IMR-90 (cell line): ENCODE measurements around the gene OR6B1. TPM values are rescaled to one million over a fixed set of nuclear protein-coding genes. Genes with fewer than 3 reads are reported as not detected.

Experiments
- ATAC-seq: fragments of 200-7000 bp; cut with Tn5 transposase; 2 replicates; pipeline ENCODE4 v1.9.1; 2020; ENCODE audit warnings: low read depth, mild to moderate bottlenecking, moderate library complexity
- BruUV-seq: library from RNA; stranded (reverse); fragments of 400-500 nt; replicated peaks from 2 replicates; lab custom pipeline; 2021; lab: Mats Ljungman, UMichigan
- CTCF ChIA-PET: fragments of 300-600 bp; formaldehyde crosslinking; extraction: SDS; loops from one replicate; lab custom pipeline; 2021; ENCODE audit warnings: antibody characterized with exemption; lab: Yijun Ruan, JAX
- POLR2A ChIA-PET: fragments of 300-600 bp; sonication (Branson Sonifier 250); formaldehyde crosslinking; loops from one replicate; lab custom pipeline; 2022; ENCODE audit warnings: antibody characterized with exemption; ENCODE audit not compliant: unreplicated experiment; lab: Charles Lee
- DNase-seq: peaks from one replicate; pipeline ENCODE4 v3.0.0; 2013
- H2AFZ ChIP-seq: replicated peaks from 2 replicates; pipeline ENCODE3; 2013; ENCODE audit warnings: low read length, mild to moderate bottlenecking; ENCODE audit not compliant: poor library complexity
- H2AK5ac ChIP-seq: 2 replicates; pipeline ENCODE4 v1.6.1; 2013; ENCODE audit warnings: low read depth, low read length, inconsistent platforms
- H2AK9ac ChIP-seq: replicated peaks from 2 replicates; pipeline ENCODE3; 2013; ENCODE audit warnings: mild to moderate bottlenecking, low read depth, low read length, moderate library complexity; ENCODE audit not compliant: poor library complexity
- H2BK120ac ChIP-seq: 2 replicates; pipeline ENCODE4 v1.6.1; 2013; ENCODE audit warnings: low read depth, low read length, inconsistent platforms
- H2BK15ac ChIP-seq: 3 replicates; pipeline ENCODE4 v1.6.1; 2013; ENCODE audit warnings: low read depth, low read length, inconsistent platforms
- H2BK20ac ChIP-seq: 2 replicates; pipeline ENCODE4 v1.6.1; 2013; ENCODE audit warnings: low read depth, mild to moderate bottlenecking, inconsistent platforms, low read length, moderate library complexity
- H2BK5ac ChIP-seq: 2 replicates; pipeline ENCODE4 v1.6.1; 2013; ENCODE audit warnings: mild to moderate bottlenecking, low read depth, low read length, inconsistent platforms; ENCODE audit not compliant: poor library complexity, severe bottlenecking
- H3K14ac ChIP-seq: replicated peaks from 2 replicates; pipeline ENCODE4 v1.6.1; 2013; ENCODE audit warnings: low read depth, low read length, inconsistent platforms
- H3K18ac ChIP-seq: 2 replicates; pipeline ENCODE4 v1.6.1; 2013; ENCODE audit warnings: low read depth, low read length, control low read depth
- H3K23ac ChIP-seq: 2 replicates; pipeline ENCODE4 v1.6.1; 2013; ENCODE audit warnings: low read depth, low read length, inconsistent platforms
- H3K27ac ChIP-seq: 2 replicates; pipeline ENCODE4 v1.5.1; 2013; ENCODE audit warnings: mild to moderate bottlenecking, control low read depth, low read length; ENCODE audit not compliant: insufficient read depth
- H3K27me3 ChIP-seq: 2 replicates; pipeline ENCODE4 v1.6.1; 2013; ENCODE audit warnings: low read length; ENCODE audit not compliant: control insufficient read depth, insufficient read depth
- H3K36me3 ChIP-seq: 2 replicates; pipeline ENCODE4 v1.6.1; 2013; ENCODE audit warnings: low read length, mixed read lengths; ENCODE audit not compliant: control insufficient read depth, insufficient read depth
- H3K4ac ChIP-seq: 2 replicates; pipeline ENCODE4 v1.6.1; 2013; ENCODE audit warnings: low read depth, low read length, inconsistent platforms
- H3K4me1 ChIP-seq: 2 replicates; pipeline ENCODE4 v1.6.1; 2013; ENCODE audit warnings: low read length, mixed read lengths; ENCODE audit not compliant: control insufficient read depth, insufficient read depth
- H3K4me2 ChIP-seq: 2 replicates; pipeline ENCODE4 v1.6.1; 2013; ENCODE audit warnings: low read depth, mild to moderate bottlenecking, control low read depth, low read length, moderate library complexity
- H3K4me3 ChIP-seq: 2 replicates; pipeline ENCODE4 v1.5.1; 2013; ENCODE audit warnings: low read depth, mild to moderate bottlenecking, control low read depth, low read length, moderate library complexity; ENCODE audit not compliant: insufficient read depth
- H3K56ac ChIP-seq: 2 replicates; pipeline ENCODE4 v1.6.1; 2013; ENCODE audit warnings: low read length, inconsistent platforms; ENCODE audit not compliant: insufficient read depth; ENCODE audit errors: extremely low read depth
- H3K79me1 ChIP-seq, 2 experiments: 2 replicates each; pipeline ENCODE4 v1.6.1; 2013; ENCODE audit warnings: low read length in 2 of 2, inconsistent platforms in 1 of 2, low read depth in 1 of 2
- H3K9ac ChIP-seq: 2 replicates; pipeline ENCODE4 v1.6.1; 2013; ENCODE audit warnings: low read depth, low read length, control low read depth
- H3K9me1 ChIP-seq: 2 replicates; pipeline ENCODE4 v1.6.1; 2013; ENCODE audit warnings: low read length, inconsistent platforms; ENCODE audit not compliant: insufficient read depth
- H3K9me3 ChIP-seq: 2 replicates; pipeline ENCODE4 v1.6.1; 2013; ENCODE audit warnings: low read length; ENCODE audit not compliant: control insufficient read depth, insufficient read depth
- H4K20me1 ChIP-seq: 2 replicates; pipeline ENCODE4 v1.6.1; 2013; ENCODE audit warnings: low read length, inconsistent platforms; ENCODE audit not compliant: insufficient read depth
- H4K5ac ChIP-seq: 2 replicates; pipeline ENCODE4 v1.6.1; 2013; ENCODE audit warnings: mild to moderate bottlenecking, low read depth, low read length, control low read depth
- H4K8ac ChIP-seq, 2 experiments: 2 replicates each; pipeline ENCODE4 v1.6.1; 2013; ENCODE audit warnings: low read depth in 2 of 2, low read length in 2 of 2, control low read depth in 1 of 2, inconsistent platforms in 1 of 2
- H4K91ac ChIP-seq: 2 replicates; pipeline ENCODE4 v1.6.1; 2013; ENCODE audit warnings: low read depth, low read length, inconsistent platforms; ENCODE audit not compliant: insufficient read depth
- BHLHE40 ChIP-seq: fragments of 150-350 bp; IDR thresholded peaks from 2 replicates; pipeline ENCODE4 v1.6.1; 2016; ENCODE audit warnings: mild to moderate bottlenecking, low read depth, low read length
- CEBPB ChIP-seq: IDR thresholded peaks from 2 replicates; pipeline ENCODE4 v1.6.1; 2012; ENCODE audit warnings: low read depth, low read length, improper control_type of control experiment
- CHD1 ChIP-seq: IDR thresholded peaks from 2 replicates; pipeline ENCODE4 v1.6.1; 2012; ENCODE audit warnings: low read depth, low read length, improper control_type of control experiment
- FOS ChIP-seq: fragments of 150-350 bp; IDR thresholded peaks from 2 replicates; pipeline ENCODE4 v1.6.1; 2016; ENCODE audit warnings: low read depth, low read length
- MAFK ChIP-seq: IDR thresholded peaks from 2 replicates; pipeline ENCODE4 v1.6.1; 2012; ENCODE audit warnings: low read depth, low read length, improper control_type of control experiment
- MAZ ChIP-seq: IDR thresholded peaks from 2 replicates; pipeline ENCODE4 v1.6.1; 2012; ENCODE audit warnings: low read depth, mild to moderate bottlenecking, low read length, improper control_type of control experiment, moderate library complexity, borderline replicate concordance
- MXI1 ChIP-seq: IDR thresholded peaks from 2 replicates; pipeline ENCODE4 v1.6.1; 2012; ENCODE audit warnings: low read depth, mild to moderate bottlenecking, low read length, moderate library complexity, borderline replicate concordance
- NFE2L2 ChIP-seq: fragments of 150-350 bp; IDR thresholded peaks from 2 replicates; pipeline ENCODE4 v1.6.1; 2016; ENCODE audit warnings: low read depth, mild to moderate bottlenecking, low read length
- POLR2A ChIP-seq: IDR thresholded peaks from 2 replicates; pipeline ENCODE4 v1.6.1; 2012; ENCODE audit warnings: mild to moderate bottlenecking, low read depth, low read length
- RCOR1 ChIP-seq: IDR thresholded peaks from 2 replicates; pipeline ENCODE4 v1.6.1; 2012; ENCODE audit warnings: mild to moderate bottlenecking, low read length, improper control_type of control experiment; ENCODE audit not compliant: insufficient replicate concordance
- SMC3 ChIP-seq: fragments of 150-350 bp; IDR thresholded peaks from 2 replicates; pipeline ENCODE4 v1.6.1; 2016; ENCODE audit warnings: low read depth, mild to moderate bottlenecking, antibody characterized with exemption, low read length, moderate library complexity
- WGBS, 2 experiments: methylation state at CpG; one replicate each; pipeline versions ENCODE4 v1.1.5 to v1.1.7; 2013; ENCODE audit warnings: missing lambda C conversion rate in 2 of 2; ENCODE audit not compliant: insufficient read length in 1 of 2; ENCODE audit errors: extremely low coverage in 2 of 2; 5-methylcytosine and 5-hydroxymethylcytosine counted together
- dilution Hi-C: fragments of 300-500 bp; cut with HindIII; formaldehyde crosslinking; loops from one replicate; pipeline ENCODE4 v1.14.3; 2018; ENCODE audit warnings: low sequenced_read_pairs; ENCODE audit not compliant: unreplicated experiment
- in situ Hi-C: fragments of 300-500 bp; cut with MboI; formaldehyde crosslinking; loops from 3 replicates; pipeline ENCODE4 v1.14.3; 2019; ENCODE audit warnings: low sequenced_read_pairs, inconsistent platforms, mixed read lengths
- intact Hi-C: fragments of 100-400 bp; cut with micrococcal nuclease; formaldehyde crosslinking; loops from 2 replicates; pipeline ENCODE4 v1.10.0; 2022
- polyA plus RNA-seq, 3 experiments: library from polyadenylated mRNA; depleted of rRNA; stranded (reverse); fragments of >200 nt; gene quantifications; 2 replicates each; pipeline ENCODE4 v1.2.3, GENCODE V29; 2012; ENCODE audit warnings: low replicate concordance in 1 of 3
- total RNA-seq: library from RNA; depleted of rRNA; stranded (reverse); fragments of >200 nt; gene quantifications from 2 replicates; pipeline ENCODE4 v1.2.3, GENCODE V29; 2012
- TF ChIP-seq, protein P1 (sequence below): conservative IDR thresholded peaks from 2 replicates; pipeline ENCODE4 v1.5.1; 2012; ENCODE audit warnings: mild to moderate bottlenecking, low read depth, low read length, improper control_type of control experiment
- TF ChIP-seq, protein P2 (sequence below): fragments of 150-350 bp; IDR thresholded peaks from 2 replicates; pipeline ENCODE4 v1.6.1; 2017; ENCODE audit warnings: mild to moderate bottlenecking, antibody characterized with exemption, low read length, low read depth
- TF ChIP-seq, protein P3 (sequence below): fragments of 150-350 bp; IDR thresholded peaks from 2 replicates; pipeline ENCODE4 v1.6.1; 2016; ENCODE audit warnings: low read depth, mild to moderate bottlenecking, low read length, moderate library complexity, borderline replicate concordance

Gene OR6B1
- total and polyA plus RNA-seq, 2 of the 4 experiments (the other 2 are of a cell fraction) = not detected

DNA sequence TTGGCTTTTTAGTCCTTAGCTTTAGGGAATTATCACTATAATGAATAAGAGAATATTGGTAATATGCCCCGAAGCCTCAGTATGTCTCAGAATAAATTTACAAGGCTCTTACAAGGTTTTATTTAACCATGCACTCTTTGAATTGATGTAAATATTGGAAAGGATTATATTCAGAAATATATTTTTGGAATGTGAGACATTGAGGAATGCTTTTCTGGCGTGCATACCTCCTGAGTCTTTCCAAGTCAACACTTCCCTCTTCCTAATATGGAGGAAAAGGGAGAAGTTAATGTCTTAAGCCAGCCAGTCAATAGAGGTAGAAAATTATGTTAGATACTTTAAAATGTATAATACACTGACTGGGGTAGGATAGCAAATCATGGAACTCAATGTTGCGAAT is 46.7 kb upstream of the OR6B1 start:
- POLR2A ChIA-PET = no interaction called here
- Histone ChIP-seq H4K8ac (no peak overlapping the region), H2BK15ac (no peak overlapping the region), H4K5ac (no peak overlapping the region), H3K18ac (no peak overlapping the region), H3K27me3 (peaks cover 3% of the 10 kb centered on the region; the same call in 1 of the 2 replicates), H2AK9ac (no peak overlapping the region), H4K91ac (no peak overlapping the region), H2BK5ac (no peak overlapping the region), H4K20me1 (no peaks in the 10 kb centered on the region), H2BK120ac (no peak overlapping the region), H3K14ac (no peak overlapping the region), H3K23ac (no peak overlapping the region), H2AFZ (no peak overlapping the region), H3K56ac (no peak overlapping the region), H3K9ac (no peak overlapping the region), H2AK5ac (no peak overlapping the region), H3K4me2 (no peak overlapping the region), H3K4me3 (no peak overlapping the region), H3K4ac (no peak overlapping the region), H2BK20ac (no peak overlapping the region), H3K9me3 (no peaks in the 10 kb centered on the region), H3K36me3 (no peaks in the 10 kb centered on the region), H3K4me1 (peaks cover 2% of the 10 kb centered on the region), H3K9me1 (no peaks in the 10 kb centered on the region), H3K27ac (no peak overlapping the region), H3K79me1 (no peaks in the 10 kb centered on the region)
- ATAC-seq = peak; percentile 38; the same call in 1 of the 2 replicates
- CTCF ChIA-PET = no interaction called here
- BruUV-seq = no TSS peak
- TF ChIP-seq MXI1 (no peak), FOS (no peak), BHLHE40 (no peak), RCOR1 (no peak), MAZ (no peak), SMC3 (no peak), NFE2L2 (no peak), CHD1 (no peak), CEBPB (no peak), MAFK (no peak), POLR2A (no peak)
- TF ChIP-seq, protein P1, sequence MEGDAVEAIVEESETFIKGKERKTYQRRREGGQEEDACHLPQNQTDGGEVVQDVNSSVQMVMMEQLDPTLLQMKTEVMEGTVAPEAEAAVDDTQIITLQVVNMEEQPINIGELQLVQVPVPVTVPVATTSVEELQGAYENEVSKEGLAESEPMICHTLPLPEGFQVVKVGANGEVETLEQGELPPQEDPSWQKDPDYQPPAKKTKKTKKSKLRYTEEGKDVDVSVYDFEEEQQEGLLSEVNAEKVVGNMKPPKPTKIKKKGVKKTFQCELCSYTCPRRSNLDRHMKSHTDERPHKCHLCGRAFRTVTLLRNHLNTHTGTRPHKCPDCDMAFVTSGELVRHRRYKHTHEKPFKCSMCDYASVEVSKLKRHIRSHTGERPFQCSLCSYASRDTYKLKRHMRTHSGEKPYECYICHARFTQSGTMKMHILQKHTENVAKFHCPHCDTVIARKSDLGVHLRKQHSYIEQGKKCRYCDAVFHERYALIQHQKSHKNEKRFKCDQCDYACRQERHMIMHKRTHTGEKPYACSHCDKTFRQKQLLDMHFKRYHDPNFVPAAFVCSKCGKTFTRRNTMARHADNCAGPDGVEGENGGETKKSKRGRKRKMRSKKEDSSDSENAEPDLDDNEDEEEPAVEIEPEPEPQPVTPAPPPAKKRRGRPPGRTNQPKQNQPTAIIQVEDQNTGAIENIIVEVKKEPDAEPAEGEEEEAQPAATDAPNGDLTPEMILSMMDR = no peak
- TF ChIP-seq, protein P2, sequence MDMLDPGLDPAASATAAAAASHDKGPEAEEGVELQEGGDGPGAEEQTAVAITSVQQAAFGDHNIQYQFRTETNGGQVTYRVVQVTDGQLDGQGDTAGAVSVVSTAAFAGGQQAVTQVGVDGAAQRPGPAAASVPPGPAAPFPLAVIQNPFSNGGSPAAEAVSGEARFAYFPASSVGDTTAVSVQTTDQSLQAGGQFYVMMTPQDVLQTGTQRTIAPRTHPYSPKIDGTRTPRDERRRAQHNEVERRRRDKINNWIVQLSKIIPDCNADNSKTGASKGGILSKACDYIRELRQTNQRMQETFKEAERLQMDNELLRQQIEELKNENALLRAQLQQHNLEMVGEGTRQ = no peak
- TF ChIP-seq, protein P3, sequence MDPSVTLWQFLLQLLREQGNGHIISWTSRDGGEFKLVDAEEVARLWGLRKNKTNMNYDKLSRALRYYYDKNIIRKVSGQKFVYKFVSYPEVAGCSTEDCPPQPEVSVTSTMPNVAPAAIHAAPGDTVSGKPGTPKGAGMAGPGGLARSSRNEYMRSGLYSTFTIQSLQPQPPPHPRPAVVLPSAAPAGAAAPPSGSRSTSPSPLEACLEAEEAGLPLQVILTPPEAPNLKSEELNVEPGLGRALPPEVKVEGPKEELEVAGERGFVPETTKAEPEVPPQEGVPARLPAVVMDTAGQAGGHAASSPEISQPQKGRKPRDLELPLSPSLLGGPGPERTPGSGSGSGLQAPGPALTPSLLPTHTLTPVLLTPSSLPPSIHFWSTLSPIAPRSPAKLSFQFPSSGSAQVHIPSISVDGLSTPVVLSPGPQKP = no peak
- intact Hi-C loops (loop anchor here (5.0 kb wide), 1 partner anchor 34 kb away; no protein-coding TSS in a partner anchor), dilution Hi-C loops (no loop called here), in situ Hi-C loops (no loop called here)
- no CpG with 5 or more reads among the region's 3 CpGs for WGBS, 2 experiments
- no peak for DNase-seq
